Peyer's patch (tissue), 4 donors: Measurements from ENCODE around the gene TSPEAR. TPM values are rescaled to one million over a fixed set of nuclear protein-coding genes. Genes with fewer than 3 reads are reported as not detected.

Experiments
- DNase-seq, 3 donors: peaks; one replicate each; pipeline ENCODE4 v3.0.0-alpha.2; 2017 to 2019
- H3K27ac ChIP-seq, 4 donors: fragments of 200-600 bp; sonication (generic); one replicate each; pipeline ENCODE4 v1.5.1; 2016 to 2019
- H3K27me3 ChIP-seq, 2 donors: fragments of 200-600 bp; sonication (generic); one replicate each; pipeline ENCODE4 v1.5.1; 2019
- H3K36me3 ChIP-seq, 3 donors: fragments of 200-600 bp; sonication (generic); one replicate each; pipeline ENCODE4 v1.5.1; 2016 to 2019
- H3K4me1 ChIP-seq, 4 donors: fragments of 200-600 bp; sonication (generic); one replicate each; pipeline ENCODE4 v1.5.1; 2016 to 2019
- H3K4me3 ChIP-seq, 4 donors: fragments of 200-600 bp; sonication (generic); 1 replicate in 3 of 4; 2 replicates in 1 of 4; pipeline ENCODE4 v1.5.1; 2016 to 2019; ENCODE audit warnings: mild to moderate bottlenecking in 1 of 4
- H3K9me3 ChIP-seq, 4 donors: fragments of 200-600 bp; sonication (generic); one replicate each; pipeline ENCODE4 v1.5.1; 2016 to 2019; ENCODE audit warnings: mild to moderate bottlenecking in 1 of 4
- CTCF ChIP-seq, 6 experiments: fragments of 450-650 bp in 4 of 6; fragments of 200-600 bp in 2 of 6; sonication (generic) in 1 of 6; IDR thresholded peaks; one replicate each; pipeline ENCODE4 v1.5.1; 2017 to 2019; ENCODE audit warnings: antibody characterized with exemption in 6 of 6, mild to moderate bottlenecking in 3 of 6, moderate library complexity in 1 of 6
- POLR2A ChIP-seq, 2 donors: fragments of 450-650 bp; IDR thresholded peaks; one replicate each; pipeline ENCODE4 v1.5.1; 2017; ENCODE audit warnings: antibody characterized with exemption in 2 of 2, mild to moderate bottlenecking in 2 of 2, moderate library complexity in 2 of 2
- total RNA-seq, 4 donors: library from RNA; depleted of rRNA; stranded (reverse); fragments of >200 nt; gene quantifications; one replicate each; pipeline ENCODE4 v1.1.0, GENCODE V29; 2016

TSPEAR gene
- total RNA-seq, 4 donors from 2014 or later, result 0.47 TPM; not detected in 3

- no peak for TF ChIP-seq CTCF (IDR thresholded peaks at IDR 0.05)
- no peak for TF ChIP-seq POLR2A (IDR thresholded peaks at IDR 0.05)
- DNase-seq, result no peak
- Histone ChIP-seq H3K36me3 (no peaks in the 10 kb centered on the region), H3K27me3 (no peaks in the 10 kb centered on the region), H3K4me1 (peaks cover 0 to 4% (median 3%) of the 10 kb centered on the region in 4 donors), H3K27ac (no peak overlapping the region), H3K4me3 (no peak overlapping the region), H3K9me3 (no peaks in the 10 kb centered on the region)
Measured at GRCh38 chr21:44515359-44516165, 195.8 kb downstream of the TSPEAR start.

- DNase-seq, result no peak
- TF ChIP-seq POLR2A (IDR thresholded peaks at IDR 0.05), result no peak
- TF ChIP-seq CTCF (IDR thresholded peaks at IDR 0.05), result no peak
- Histone ChIP-seq H3K4me1 (peaks cover 0 to 10% (median 6%) of the 10 kb centered on the region in 4 donors), H3K9me3 (no peaks in the 10 kb centered on the region), H3K27me3 (no peaks in the 10 kb centered on the region), H3K36me3 (no peaks in the 10 kb centered on the region), H3K4me3 (no peak overlapping the region), H3K27ac (no peak overlapping the region)
Measured at GRCh38 chr21:44514746-44515358, 196.5 kb downstream of the TSPEAR start.

- H3K36me3 ChIP-seq, result no peaks in the 10 kb centered on the region
- H3K27me3 ChIP-seq, result no peaks in the 10 kb centered on the region
- H3K27ac ChIP-seq, result no peak overlapping the region
- no peak for DNase-seq
- TF ChIP-seq POLR2A (IDR thresholded peaks at IDR 0.05), result no peak
- no peak for TF ChIP-seq CTCF (IDR thresholded peaks at IDR 0.05)
- no peak overlapping the region for H3K4me3 ChIP-seq
- peaks cover 0 to 10% (median 6%) of the 10 kb centered on the region in 4 donors for H3K4me1 ChIP-seq
- H3K9me3 ChIP-seq, result no peaks in the 10 kb centered on the region
Measured at GRCh38 chr21:44514218-44514520, 197.2 kb downstream of the TSPEAR start.

- DNase-seq, result no peak
- no peaks in the 10 kb centered on the region for H3K27me3 ChIP-seq
- peaks cover 0 to 10% (median 6%) of the 10 kb centered on the region in 4 donors for H3K4me1 ChIP-seq
- no peak overlapping the region for H3K27ac ChIP-seq
- TF ChIP-seq POLR2A (IDR thresholded peaks at IDR 0.05), result no peak
- no peak for TF ChIP-seq CTCF (IDR thresholded peaks at IDR 0.05)
- no peaks in the 10 kb centered on the region for H3K9me3 ChIP-seq
- H3K36me3 ChIP-seq, result no peaks in the 10 kb centered on the region
- H3K4me3 ChIP-seq, result no peak overlapping the region
Measured at GRCh38 chr21:44513389-44514217, 197.8 kb downstream of the TSPEAR start.

DNA sequence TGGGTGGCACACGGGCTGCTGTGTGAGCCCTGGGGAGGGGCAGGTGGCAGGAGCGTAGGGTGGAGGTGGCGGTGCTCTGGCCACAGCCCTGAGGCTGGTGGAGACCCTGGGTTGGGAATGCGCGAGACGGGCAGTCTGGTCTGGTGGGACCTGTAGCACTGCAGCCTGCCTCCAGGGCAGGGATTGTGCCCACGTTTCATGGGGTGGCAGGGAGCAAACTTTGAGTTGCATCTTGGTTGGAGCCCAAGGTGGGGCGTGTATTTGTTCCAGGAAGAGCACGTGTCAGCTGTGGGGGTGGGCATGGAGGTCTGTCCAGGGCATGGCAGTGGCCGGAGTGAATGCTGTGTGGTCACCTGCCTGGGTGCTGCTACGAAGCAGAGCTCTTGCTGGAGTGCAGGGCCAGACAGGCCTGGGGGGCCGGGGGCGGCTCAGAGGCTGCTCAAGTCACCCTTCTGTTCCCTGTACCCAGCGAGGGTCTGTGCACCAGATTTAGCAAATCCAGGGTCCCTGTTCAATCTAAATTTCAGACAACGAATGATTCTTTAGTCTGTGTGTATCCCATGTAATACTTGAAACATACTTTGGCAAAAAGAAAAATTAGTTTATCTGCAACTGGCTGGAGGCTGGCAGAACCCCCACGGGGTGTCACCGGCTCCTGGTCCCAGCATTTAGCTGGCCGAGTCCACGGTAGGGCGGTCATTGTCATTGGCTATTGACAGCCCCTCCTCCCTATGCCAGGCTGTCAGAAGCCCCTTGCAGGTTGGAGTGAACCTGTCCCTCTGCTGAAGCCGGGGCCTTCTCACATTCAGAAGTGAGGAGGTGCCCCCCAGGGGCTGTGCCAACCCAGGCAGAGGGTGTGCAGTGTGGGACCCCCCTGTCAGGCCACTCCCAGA is 198.6 kb downstream of the TSPEAR start:
- no peak for DNase-seq
- Histone ChIP-seq H3K9me3 (no peaks in the 10 kb centered on the region), H3K4me1 (peaks cover 0 to 10% (median 6%) of the 10 kb centered on the region in 4 donors), H3K27ac (no peak overlapping the region), H3K27me3 (no peaks in the 10 kb centered on the region), H3K4me3 (no peak overlapping the region), H3K36me3 (no peaks in the 10 kb centered on the region)
- TF ChIP-seq CTCF (IDR thresholded peaks at IDR 0.05), result no peak
- no peak for TF ChIP-seq POLR2A (IDR thresholded peaks at IDR 0.05)
